ENCODE measurements around the gene ARV1. TPM values are rescaled to one million over a fixed set of nuclear protein-coding genes. Genes with fewer than 3 reads are reported as not detected.

Gene ARV1
- total RNA-seq, 1 experiment from 2014 or later = 8.0 TPM

- Histone ChIP-seq H3K79me1 (ENCODE audit: insufficient read depth, low read depth, low read length, poor library complexity, severe bottlenecking) (no peaks in the 10 kb centered on the region), H4K8ac (replicated peaks; ENCODE audit: insufficient read length, low read depth, low read length) (no peak overlapping the region), H3K27ac (ENCODE audit: insufficient read length, low read depth, low read length) (no peak overlapping the region), H3K14ac (ENCODE audit: insufficient read depth, low read length) (no peak overlapping the region), H2BK20ac (ENCODE audit: low read depth, low read length, poor library complexity, severe bottlenecking) (no peak overlapping the region), H4K5ac (ENCODE audit: insufficient read length, low read depth, low read length) (no peak overlapping the region), H4K20me1 (ENCODE audit: control insufficient read depth, insufficient read depth, insufficient read length) (no peaks in the 10 kb centered on the region), H2BK12ac (ENCODE audit: insufficient read length, low read depth, low read length) (no peak overlapping the region), H3K18ac (ENCODE audit: insufficient read length, low read depth, low read length) (no peak overlapping the region), H3K9me3 (ENCODE audit: control insufficient read depth, low read depth, low read length) (no peaks in the 10 kb centered on the region), H3K4ac (ENCODE audit: low read depth, low read length) (no peak overlapping the region), H2AK5ac (ENCODE audit: insufficient read length, low read length) (no peak overlapping the region), H3K23ac (ENCODE audit: insufficient read length, low read depth, low read length) (no peak overlapping the region), H2BK15ac (ENCODE audit: low read depth, low read length) (no peak overlapping the region), H3K23me2 (ENCODE audit: insufficient read length, low read depth, low read length, poor library complexity, severe bottlenecking) (no peaks in the 10 kb centered on the region), H2BK120ac (ENCODE audit: low read depth, low read length, poor library complexity, severe bottlenecking) (no peak overlapping the region), H3T11ph (ENCODE audit: low read length) (no peak overlapping the region), H3K56ac (ENCODE audit: insufficient read length, low read depth, low read length) (no peak overlapping the region), H2AFZ (ENCODE audit: low read length) (no peak overlapping the region), H3K9ac (ENCODE audit: extremely low read depth, insufficient read length, low read length) (no peak overlapping the region), H3K4me1 (ENCODE audit: insufficient read depth, low read length) (no peaks in the 10 kb centered on the region), H2BK5ac (ENCODE audit: insufficient read length, low read length) (no peak overlapping the region), H4K91ac (ENCODE audit: insufficient read length, low read depth, low read length) (no peak overlapping the region), H3K79me2 (ENCODE audit: insufficient read depth, low read length) (no peaks in the 10 kb centered on the region), H3K27me3 (ENCODE audit: insufficient read depth, low read length) (no peaks in the 10 kb centered on the region), H3K4me2 (ENCODE audit: insufficient read depth, insufficient read length, low read length) (no peak overlapping the region)
- no peak for DNase-seq
- H3K27ac Mint-ChIP-seq = no peak overlapping the region
- H3K27me3 Mint-ChIP-seq (ENCODE audit: low read depth) = no peaks in the 10 kb centered on the region; the same call in 1 of the 2 replicates
- H3K4me1 Mint-ChIP-seq = no peaks in the 10 kb centered on the region
- TF ChIP-seq, protein P1, sequence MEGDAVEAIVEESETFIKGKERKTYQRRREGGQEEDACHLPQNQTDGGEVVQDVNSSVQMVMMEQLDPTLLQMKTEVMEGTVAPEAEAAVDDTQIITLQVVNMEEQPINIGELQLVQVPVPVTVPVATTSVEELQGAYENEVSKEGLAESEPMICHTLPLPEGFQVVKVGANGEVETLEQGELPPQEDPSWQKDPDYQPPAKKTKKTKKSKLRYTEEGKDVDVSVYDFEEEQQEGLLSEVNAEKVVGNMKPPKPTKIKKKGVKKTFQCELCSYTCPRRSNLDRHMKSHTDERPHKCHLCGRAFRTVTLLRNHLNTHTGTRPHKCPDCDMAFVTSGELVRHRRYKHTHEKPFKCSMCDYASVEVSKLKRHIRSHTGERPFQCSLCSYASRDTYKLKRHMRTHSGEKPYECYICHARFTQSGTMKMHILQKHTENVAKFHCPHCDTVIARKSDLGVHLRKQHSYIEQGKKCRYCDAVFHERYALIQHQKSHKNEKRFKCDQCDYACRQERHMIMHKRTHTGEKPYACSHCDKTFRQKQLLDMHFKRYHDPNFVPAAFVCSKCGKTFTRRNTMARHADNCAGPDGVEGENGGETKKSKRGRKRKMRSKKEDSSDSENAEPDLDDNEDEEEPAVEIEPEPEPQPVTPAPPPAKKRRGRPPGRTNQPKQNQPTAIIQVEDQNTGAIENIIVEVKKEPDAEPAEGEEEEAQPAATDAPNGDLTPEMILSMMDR (conservative IDR thresholded peaks at IDR 0.05) = no peak
- H3K9me3 Mint-ChIP-seq = no peaks in the 10 kb centered on the region
- no peaks in the 10 kb centered on the region for H3K36me3 Mint-ChIP-seq (ENCODE audit: insufficient read depth in 1 of 3, low read depth in 3 of 3)
- no peak overlapping the region for H3K4me3 Mint-ChIP-seq
- no CpG with 5 or more reads among the region's 5 CpGs for WGBS (ENCODE audit: extremely low coverage, insufficient read length, low lambda C conversion rate)
Measured at GRCh38 chr1:230936475-230936874, 42.4 kb upstream of the ARV1 start.
